Liver (tissue), 9 donors: Measurements from ENCODE around the gene CA5A. TPM values are rescaled to one million over a fixed set of nuclear protein-coding genes. Genes with fewer than 3 reads are reported as not detected.

Source experiments
- DNase-seq: peaks from one replicate; pipeline ENCODE4 v3.0.0-alpha.2; 2017; ENCODE audit warnings: low spot score
- H3K27ac ChIP-seq, 2 donors: one replicate each; pipeline ENCODE4 v1.7.0; 2013; ENCODE audit warnings: inconsistent platforms in 2 of 2, low read length in 2 of 2, control low read depth in 1 of 2, low read depth in 1 of 2, mild to moderate bottlenecking in 1 of 2
- H3K27me3 ChIP-seq, 4 donors: one replicate each; pipeline versions ENCODE4 v1.6.1 to v1.7.0; 2013; ENCODE audit warnings: low read length in 3 of 4, inconsistent platforms in 1 of 4, mild to moderate bottlenecking in 1 of 4, moderate library complexity in 1 of 4; ENCODE audit not compliant: control insufficient read depth in 4 of 4, insufficient read depth in 4 of 4
- H3K36me3 ChIP-seq, 4 donors: one replicate each; pipeline versions ENCODE4 v1.6.1 to v1.7.0; 2013; ENCODE audit warnings: low read length in 3 of 4, mild to moderate bottlenecking in 3 of 4, low read depth in 1 of 4, moderate library complexity in 1 of 4; ENCODE audit not compliant: control insufficient read depth in 4 of 4, insufficient read depth in 3 of 4
- H3K4me1 ChIP-seq, 4 donors: one replicate each; pipeline versions ENCODE4 v1.6.1 to v1.7.0; 2013; ENCODE audit warnings: low read length in 3 of 4, mild to moderate bottlenecking in 3 of 4, moderate library complexity in 1 of 4; ENCODE audit not compliant: control insufficient read depth in 4 of 4, insufficient read depth in 4 of 4
- H3K4me3 ChIP-seq, 3 donors: one replicate each; pipeline versions ENCODE4 v1.6.1 to v1.7.0; 2013; ENCODE audit warnings: low read length in 3 of 3, control low read depth in 1 of 3, low read depth in 1 of 3, mild to moderate bottlenecking in 1 of 3
- H3K9ac ChIP-seq, 2 donors: one replicate each; pipeline ENCODE4 v1.7.0; 2013; ENCODE audit warnings: low read length in 2 of 2, mild to moderate bottlenecking in 2 of 2, moderate library complexity in 2 of 2, control low read depth in 1 of 2, low read depth in 1 of 2
- H3K9me3 ChIP-seq, 4 donors: one replicate each; pipeline versions ENCODE4 v1.6.1 to v1.7.0; 2013; ENCODE audit warnings: low read length in 3 of 4; ENCODE audit not compliant: control insufficient read depth in 4 of 4
- EGR1 ChIP-seq, 2 donors: IDR thresholded peaks; 2 replicates each; pipeline ENCODE4 v1.6.1; 2016 to 2018; ENCODE audit warnings: antibody characterized with exemption in 2 of 2, low read depth in 2 of 2
- FOXA1 ChIP-seq: IDR thresholded peaks from 2 replicates; pipeline ENCODE4 v1.6.1; 2016; ENCODE audit warnings: antibody characterized with exemption
- FOXA2 ChIP-seq: IDR thresholded peaks from 2 replicates; pipeline ENCODE4 v1.6.1; 2016; ENCODE audit warnings: antibody characterized with exemption
- GABPA ChIP-seq, 2 donors: IDR thresholded peaks in 1 of 2; conservative IDR thresholded peaks in 1 of 2; 2 replicates each; pipeline ENCODE4 v1.6.1; 2016; ENCODE audit warnings: antibody characterized with exemption in 2 of 2, mild to moderate bottlenecking in 1 of 2, moderate library complexity in 1 of 2
- HNF4A ChIP-seq, 2 donors: conservative IDR thresholded peaks; 2 replicates each; pipeline ENCODE4 v1.6.1; 2016; ENCODE audit warnings: antibody characterized with exemption in 2 of 2, mild to moderate bottlenecking in 2 of 2
- HNF4G ChIP-seq: IDR thresholded peaks from 2 replicates; pipeline ENCODE4 v1.6.1; 2016; ENCODE audit warnings: antibody characterized with exemption
- JUND ChIP-seq, 2 donors: IDR thresholded peaks; 2 replicates each; pipeline ENCODE4 v1.6.1; 2016; ENCODE audit warnings: antibody characterized with exemption in 2 of 2
- NR2F2 ChIP-seq: IDR thresholded peaks from 2 replicates; pipeline ENCODE4 v1.6.1; 2016; ENCODE audit warnings: antibody characterized with exemption
- RAD21 ChIP-seq, 2 donors: IDR thresholded peaks; 2 replicates each; pipeline ENCODE4 v1.6.1; 2016; ENCODE audit warnings: antibody characterized with exemption in 2 of 2, mild to moderate bottlenecking in 2 of 2
- REST ChIP-seq: IDR thresholded peaks from 2 replicates; pipeline ENCODE4 v1.6.1; 2016; ENCODE audit warnings: antibody characterized with exemption, mild to moderate bottlenecking
- RXRA ChIP-seq, 2 donors: IDR thresholded peaks; 2 replicates each; pipeline ENCODE4 v1.6.1; 2017 to 2018; ENCODE audit warnings: antibody characterized with exemption in 2 of 2, mild to moderate bottlenecking in 1 of 2
- SP1 ChIP-seq: IDR thresholded peaks from 2 replicates; pipeline ENCODE4 v1.6.1; 2018; ENCODE audit warnings: antibody characterized with exemption, mild to moderate bottlenecking
- TAF1 ChIP-seq: conservative IDR thresholded peaks from 2 replicates; pipeline ENCODE4 v1.6.1; 2016; ENCODE audit warnings: antibody characterized with exemption, mild to moderate bottlenecking
- YY1 ChIP-seq: IDR thresholded peaks from 2 replicates; pipeline ENCODE4 v1.6.1; 2016; ENCODE audit warnings: antibody characterized with exemption, mild to moderate bottlenecking
- WGBS: extraction: QIAGEN DNeasy Blood & Tissue Kit; methylation state at CpG from one replicate; pipeline ENCODE4 v1.1.7; 2013; 5-methylcytosine and 5-hydroxymethylcytosine counted together
- polyA plus RNA-seq, 2 donors: library from polyadenylated mRNA; stranded (reverse) in 1 of 2; unstranded in 1 of 2; fragments of 200-250 nt in 1 of 2; fragments of >200 nt in 1 of 2; fragmentation: Nextera tagmentation in 1 of 2; extraction: Ambion mirVana in 1 of 2; gene quantifications; one replicate each; pipeline versions ENCODE4 v1.2.1 to v1.2.3, GENCODE V29; 2013 to 2015
- total RNA-seq, 2 donors: library from RNA; depleted of rRNA; stranded (reverse); fragments of >200 nt; gene quantifications; one replicate each; pipeline ENCODE4 v1.2.3, GENCODE V29; 2014
- TF ChIP-seq, protein P1 (sequence below): fragments of 150-350 bp; IDR thresholded peaks from 2 replicates; pipeline ENCODE4 v1.5.1; 2017; ENCODE audit warnings: improper control_type of control experiment, low read depth, low read length; ENCODE audit not compliant: missing input control
- TF ChIP-seq, protein P2 (sequence below): IDR thresholded peaks from 2 replicates; pipeline ENCODE4 v1.6.1; 2016; ENCODE audit warnings: antibody characterized with exemption
- TF ChIP-seq, protein P3 (sequence below): IDR thresholded peaks from 2 replicates; pipeline ENCODE4 v1.6.1; 2016; ENCODE audit warnings: antibody characterized with exemption
- TF ChIP-seq, protein P4 (sequence below): IDR thresholded peaks from 2 replicates; pipeline ENCODE4 v1.6.1; 2016; ENCODE audit warnings: antibody characterized with exemption
- donor health status: healthy.
- donor health status: healthy.
- donor health status: healthy.
- donor health status: healthy.
- donor health status: healthy.

CA5A gene
- total and polyA plus RNA-seq, 4 donors, result 12.3 to 66.8 (median 33.6) TPM

DNA sequence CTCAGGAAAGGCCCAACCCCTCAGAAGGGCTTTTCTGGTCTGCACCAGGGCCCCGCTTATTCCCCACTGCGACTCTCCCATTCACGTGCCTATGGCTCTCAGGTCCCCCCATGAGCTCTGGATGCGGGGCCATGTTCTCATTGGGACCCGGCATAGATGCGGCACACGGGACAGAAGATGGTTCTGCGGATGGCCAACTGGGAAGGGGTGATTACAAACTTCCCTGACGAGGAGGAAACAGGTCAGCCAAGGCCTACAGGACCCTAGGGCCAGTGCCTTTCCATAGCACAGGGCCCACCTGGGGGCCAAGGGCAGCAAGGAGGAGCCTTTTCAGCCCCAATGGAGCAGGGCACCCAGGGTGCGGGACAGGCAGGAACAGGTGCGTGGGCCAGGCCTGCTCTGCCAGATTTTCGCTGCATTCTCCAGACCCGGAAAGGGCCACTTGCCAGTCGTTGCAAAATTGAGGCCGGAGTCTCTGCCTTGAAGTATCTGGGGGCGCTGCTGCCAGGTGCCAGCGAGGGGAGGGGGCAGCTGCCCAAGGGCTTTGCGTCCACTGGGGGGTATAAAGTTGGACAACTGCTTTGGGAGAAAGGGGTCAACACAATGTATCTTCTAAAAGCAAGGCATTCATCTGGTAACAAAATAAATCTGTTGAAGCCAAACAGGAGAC is 87.5 kb downstream of the CA5A start:
- H3K9ac ChIP-seq, result peak overlapping the region in 1 of 2 donors; percentile 11
- no peaks in the 10 kb centered on the region for H3K9me3 ChIP-seq
- H3K36me3 ChIP-seq, result peaks cover 0 to 2% (median 0%) of the 10 kb centered on the region in 4 donors
- no peak overlapping the region for H3K4me3 ChIP-seq
- H3K27me3 ChIP-seq, result no peaks in the 10 kb centered on the region
- peak overlapping the region; percentile 75 to 94 for H3K27ac ChIP-seq
- 61% methylated on average over 18 of the region's 18 CpGs for WGBS
- H3K4me1 ChIP-seq, result peaks cover 27 to 93% (median 76%) of the 10 kb centered on the region in 4 donors
- TF ChIP-seq HNF4A (conservative IDR thresholded peaks at IDR 0.05), result no peak
- TF ChIP-seq NR2F2, result no peak
- TF ChIP-seq FOXA1, result no peak
- no peak for TF ChIP-seq SP1
- no peak for TF ChIP-seq GABPA (IDR thresholded peaks at IDR 0.05 in 1 of 2, conservative IDR thresholded peaks at IDR 0.05 in 1 of 2)
- TF ChIP-seq, protein P1, sequence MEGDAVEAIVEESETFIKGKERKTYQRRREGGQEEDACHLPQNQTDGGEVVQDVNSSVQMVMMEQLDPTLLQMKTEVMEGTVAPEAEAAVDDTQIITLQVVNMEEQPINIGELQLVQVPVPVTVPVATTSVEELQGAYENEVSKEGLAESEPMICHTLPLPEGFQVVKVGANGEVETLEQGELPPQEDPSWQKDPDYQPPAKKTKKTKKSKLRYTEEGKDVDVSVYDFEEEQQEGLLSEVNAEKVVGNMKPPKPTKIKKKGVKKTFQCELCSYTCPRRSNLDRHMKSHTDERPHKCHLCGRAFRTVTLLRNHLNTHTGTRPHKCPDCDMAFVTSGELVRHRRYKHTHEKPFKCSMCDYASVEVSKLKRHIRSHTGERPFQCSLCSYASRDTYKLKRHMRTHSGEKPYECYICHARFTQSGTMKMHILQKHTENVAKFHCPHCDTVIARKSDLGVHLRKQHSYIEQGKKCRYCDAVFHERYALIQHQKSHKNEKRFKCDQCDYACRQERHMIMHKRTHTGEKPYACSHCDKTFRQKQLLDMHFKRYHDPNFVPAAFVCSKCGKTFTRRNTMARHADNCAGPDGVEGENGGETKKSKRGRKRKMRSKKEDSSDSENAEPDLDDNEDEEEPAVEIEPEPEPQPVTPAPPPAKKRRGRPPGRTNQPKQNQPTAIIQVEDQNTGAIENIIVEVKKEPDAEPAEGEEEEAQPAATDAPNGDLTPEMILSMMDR, result no peak
- no peak for TF ChIP-seq RXRA (IDR thresholded peaks at IDR 0.05)
- TF ChIP-seq TAF1, result no peak
- TF ChIP-seq, protein P2, sequence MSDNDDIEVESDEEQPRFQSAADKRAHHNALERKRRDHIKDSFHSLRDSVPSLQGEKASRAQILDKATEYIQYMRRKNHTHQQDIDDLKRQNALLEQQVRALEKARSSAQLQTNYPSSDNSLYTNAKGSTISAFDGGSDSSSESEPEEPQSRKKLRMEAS, result no peak
- no peak for TF ChIP-seq EGR1 (IDR thresholded peaks at IDR 0.05; ENCODE audit: low read depth in 2 of 2)
- TF ChIP-seq, protein P3, sequence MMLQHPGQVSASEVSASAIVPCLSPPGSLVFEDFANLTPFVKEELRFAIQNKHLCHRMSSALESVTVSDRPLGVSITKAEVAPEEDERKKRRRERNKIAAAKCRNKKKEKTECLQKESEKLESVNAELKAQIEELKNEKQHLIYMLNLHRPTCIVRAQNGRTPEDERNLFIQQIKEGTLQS, result no peak
- no peak for TF ChIP-seq YY1
- no peak for TF ChIP-seq RAD21 (IDR thresholded peaks at IDR 0.05)
- TF ChIP-seq HNF4G, result no peak
- TF ChIP-seq REST, result no peak
- TF ChIP-seq FOXA2, result no peak
- TF ChIP-seq JUND (IDR thresholded peaks at IDR 0.05), result no peak
- TF ChIP-seq, protein P4, sequence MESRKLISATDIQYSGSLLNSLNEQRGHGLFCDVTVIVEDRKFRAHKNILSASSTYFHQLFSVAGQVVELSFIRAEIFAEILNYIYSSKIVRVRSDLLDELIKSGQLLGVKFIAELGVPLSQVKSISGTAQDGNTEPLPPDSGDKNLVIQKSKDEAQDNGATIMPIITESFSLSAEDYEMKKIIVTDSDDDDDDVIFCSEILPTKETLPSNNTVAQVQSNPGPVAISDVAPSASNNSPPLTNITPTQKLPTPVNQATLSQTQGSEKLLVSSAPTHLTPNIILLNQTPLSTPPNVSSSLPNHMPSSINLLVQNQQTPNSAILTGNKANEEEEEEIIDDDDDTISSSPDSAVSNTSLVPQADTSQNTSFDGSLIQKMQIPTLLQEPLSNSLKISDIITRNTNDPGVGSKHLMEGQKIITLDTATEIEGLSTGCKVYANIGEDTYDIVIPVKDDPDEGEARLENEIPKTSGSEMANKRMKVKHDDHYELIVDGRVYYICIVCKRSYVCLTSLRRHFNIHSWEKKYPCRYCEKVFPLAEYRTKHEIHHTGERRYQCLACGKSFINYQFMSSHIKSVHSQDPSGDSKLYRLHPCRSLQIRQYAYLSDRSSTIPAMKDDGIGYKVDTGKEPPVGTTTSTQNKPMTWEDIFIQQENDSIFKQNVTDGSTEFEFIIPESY, result no peak
- DNase-seq, result no peak
